GM18498 (cell line): ENCODE data around the gene PON1.

ENCODE experiments used
- ATAC-seq: cut with Tn5 transposase; IDR thresholded peaks from one replicate; pipeline ENCODE4 v1.9.1; 2021; ENCODE audit warnings: mild to moderate bottlenecking, moderate library complexity; ENCODE audit not compliant: unreplicated experiment

PON1 gene

DNA sequence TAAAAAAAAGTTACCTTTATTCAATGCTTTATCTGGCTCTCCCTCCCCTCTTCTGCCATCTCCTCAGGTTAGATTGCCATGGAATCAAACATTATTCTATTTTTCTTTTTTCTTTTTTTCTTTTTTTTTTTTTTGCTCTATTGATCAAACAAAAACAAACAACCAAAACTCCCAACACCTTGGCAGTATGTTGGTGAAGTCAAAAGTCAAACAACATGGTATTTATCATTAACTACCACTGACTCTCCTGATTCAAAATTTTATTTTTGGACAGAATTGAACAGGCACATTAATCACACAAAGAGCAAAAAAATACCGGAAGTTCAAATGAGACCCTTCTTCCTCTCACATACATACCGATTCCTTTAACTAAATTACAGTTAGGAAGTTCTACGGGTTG, 6.4 kb downstream of the PON1 start:
- ATAC-seq = no peak

- no peak for ATAC-seq
These were observed 6.8 kb downstream of the PON1 start for GRCh38 chr7:95317546-95317945.

GRCh38 chr7:95316588-95316987, 7.7 kb downstream of the PON1 start:
- peak; percentile 87 for ATAC-seq

GRCh38 chr7:95312561-95312960, 11.8 kb downstream of the PON1 start:
- no peak for ATAC-seq

- no peak for ATAC-seq
These were observed 12.9 kb downstream of the PON1 start for GRCh38 chr7:95311389-95311788.

GRCh38 chr7:95309951-95310350, 14.4 kb downstream of the PON1 start:
- ATAC-seq = no peak

DNA sequence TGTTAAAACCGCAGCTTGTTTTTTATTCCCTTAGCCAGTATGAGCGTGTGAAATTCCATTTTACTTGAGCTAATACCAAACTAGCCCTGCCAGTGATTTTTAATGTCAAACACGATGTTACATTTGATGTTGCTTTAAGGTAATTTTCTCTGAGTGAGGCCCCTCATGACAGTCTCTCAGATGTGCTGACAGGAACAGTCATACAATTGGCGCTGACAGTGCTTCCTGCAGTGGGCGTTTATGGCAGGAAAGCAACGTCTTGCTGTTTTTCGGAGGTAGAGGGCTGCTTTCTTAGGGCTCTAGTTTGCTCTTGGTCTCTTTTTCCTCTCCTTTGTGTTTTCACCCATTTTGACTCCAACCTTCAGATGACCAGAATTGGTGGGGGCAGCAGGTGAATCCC, 19.3 kb downstream of the PON1 start:
- ATAC-seq = no peak

- ATAC-seq = no peak
These were observed 21.1 kb downstream of the PON1 start for GRCh38 chr7:95303013-95303905.

DNA sequence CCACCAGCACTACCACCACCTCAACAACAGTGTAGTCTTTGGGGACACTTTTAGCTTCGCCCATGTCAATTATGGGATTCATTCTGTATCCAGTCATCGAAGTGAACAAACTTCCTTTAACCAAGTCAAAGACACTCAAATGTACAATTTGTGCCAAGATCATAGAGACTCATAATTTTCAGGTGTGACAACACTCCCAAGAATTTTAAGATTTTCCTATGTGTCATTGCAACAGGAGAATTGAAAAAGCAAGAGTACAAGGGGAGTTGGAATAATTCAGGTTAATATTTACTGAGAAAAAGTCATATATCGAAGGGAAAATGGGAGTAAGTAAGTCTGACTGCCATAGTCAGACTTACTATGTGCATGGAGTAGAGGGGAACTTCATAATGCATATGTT, 26.2 kb downstream of the PON1 start:
- no peak for ATAC-seq

GRCh38 chr7:95297041-95297440, 27.3 kb downstream of the PON1 start:
- ATAC-seq = no peak

- ATAC-seq = no peak
These were observed 27.9 kb downstream of the PON1 start for GRCh38 chr7:95296456-95296855.

- no peak for ATAC-seq
These were observed 28.9 kb downstream of the PON1 start for GRCh38 chr7:95295397-95295796.

GRCh38 chr7:95290166-95290830, 34.0 kb downstream of the PON1 start:
- ATAC-seq = no peak

- no peak for ATAC-seq
These were observed 38.2 kb downstream of the PON1 start for GRCh38 chr7:95286096-95286495.

GRCh38 chr7:95279417-95279816, 44.9 kb downstream of the PON1 start:
- no peak for ATAC-seq

DNA sequence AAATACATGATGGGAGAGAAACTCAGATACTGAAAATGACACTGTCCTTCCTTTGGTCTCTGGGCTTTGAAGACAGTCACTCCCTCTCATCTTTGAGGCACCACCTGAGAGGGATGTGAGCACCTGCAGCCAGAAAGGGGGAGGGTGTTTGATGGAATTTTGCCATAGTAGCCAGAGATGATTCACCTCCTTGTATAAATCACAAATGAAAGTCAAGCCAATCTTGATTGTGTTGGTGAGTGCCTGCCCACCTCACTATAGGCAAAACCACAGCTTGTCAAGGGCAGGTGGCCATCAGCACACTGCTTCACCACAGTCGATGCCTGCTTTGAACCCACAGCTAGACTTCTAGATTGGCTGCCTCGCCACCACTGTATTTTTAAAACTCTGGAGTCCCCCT, 48.2 kb downstream of the PON1 start:
- no peak for ATAC-seq

DNA sequence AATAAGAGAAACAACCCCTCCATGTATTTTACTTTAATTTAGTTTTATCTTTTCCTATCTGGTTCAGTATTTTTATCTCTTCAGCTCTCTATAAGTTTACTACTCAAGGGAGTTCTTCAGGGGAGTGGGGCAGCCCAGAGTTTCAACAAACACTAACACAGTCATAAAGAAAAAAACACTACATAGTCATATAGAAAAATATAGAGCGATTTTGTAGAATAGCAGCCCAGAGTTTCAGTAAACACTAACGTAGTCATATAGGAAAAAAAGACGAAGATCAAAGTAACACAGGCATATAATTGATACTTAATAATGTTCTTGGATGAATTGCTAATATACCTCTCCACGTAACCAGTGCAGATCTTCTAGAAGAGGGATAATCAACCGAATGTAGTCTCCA, 54.7 kb downstream of the PON1 start:
- ATAC-seq = no peak

- no peak for ATAC-seq
These were observed 56.6 kb downstream of the PON1 start for GRCh38 chr7:95267754-95268153.

- ATAC-seq = no peak
These were observed 58.7 kb downstream of the PON1 start for GRCh38 chr7:95265634-95266033.

- no peak for ATAC-seq
These were observed 59.9 kb downstream of the PON1 start for GRCh38 chr7:95264363-95264891.

DNA sequence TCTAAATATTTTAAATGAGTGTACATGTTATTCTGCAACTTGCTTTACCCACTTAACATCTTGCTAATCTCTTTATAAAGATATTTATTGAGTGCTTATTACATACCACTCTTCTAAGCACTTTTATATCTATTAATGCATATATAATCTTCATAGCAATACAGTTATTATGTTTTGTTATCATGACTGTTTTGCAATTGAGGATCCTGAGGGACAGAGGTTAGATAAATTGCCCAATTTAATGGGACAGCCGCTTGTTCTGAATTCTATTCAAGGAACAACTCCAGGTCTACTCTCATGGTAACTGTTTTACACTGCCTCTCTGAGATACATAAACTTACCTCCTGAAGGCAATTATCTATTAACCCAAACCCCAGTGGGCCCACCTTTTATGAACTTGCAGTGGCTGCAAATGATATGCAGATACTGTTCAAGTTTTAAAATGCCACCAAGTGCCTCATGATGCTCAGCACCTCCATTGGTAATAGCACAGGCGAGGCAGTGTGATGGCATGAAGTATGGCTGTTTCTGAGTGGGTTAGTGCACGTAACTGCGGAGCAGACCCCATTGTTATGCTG, 60.5 kb downstream of the PON1 start:
- no peak for ATAC-seq

GRCh38 chr7:95262875-95263274, 61.5 kb downstream of the PON1 start:
- no peak for ATAC-seq
